Panc1 (cell line): ENCODE data around the gene COP1. TPM values are rescaled to one million over a fixed set of nuclear protein-coding genes. Genes with fewer than 3 reads are reported as not detected.
"Not testable (repeated sequence)": the region's sequence is repeated elsewhere in the genome, so short reads cannot be mapped to it uniquely, and the experiment has no call there.

Experiments used
- ATAC-seq: fragments of 200-7000 bp; cut with Tn5 transposase; 2 replicates; pipeline ENCODE4 v1.9.1; 2020; ENCODE audit warnings: mild to moderate bottlenecking, moderate library complexity
- BruUV-seq: library from RNA; stranded (reverse); fragments of 400-500 nt; replicated peaks from 2 replicates; lab custom pipeline; 2021; lab: Mats Ljungman, UMichigan
- CTCF ChIA-PET: fragments of 300-600 bp; sonication (Branson Sonifier 250); formaldehyde crosslinking; loops from one replicate; lab custom pipeline; 2022; ENCODE audit warnings: antibody characterized with exemption; lab: Charles Lee
- POLR2A ChIA-PET: fragments of 300-600 bp; sonication (Branson Sonifier 250); formaldehyde crosslinking; loops from one replicate; lab custom pipeline; 2022; ENCODE audit warnings: antibody characterized with exemption; lab: Charles Lee
- DNase-seq: peaks from one replicate; pipeline ENCODE4 v3.0.0-alpha.2; 2010; ENCODE audit warnings: low read depth, low spot score
- H3K27ac ChIP-seq: 2 replicates; pipeline ENCODE4 v1.5.1; 2011; ENCODE audit warnings: mild to moderate bottlenecking, low read length, inconsistent platforms
- H3K27me3 ChIP-seq: fragments of 200-500 bp; sonication (Bioruptor generic); 2 replicates; pipeline ENCODE4 v1.6.0; 2014; ENCODE audit warnings: low read length, inconsistent platforms; ENCODE audit not compliant: control insufficient read depth, insufficient read depth
- H3K36me3 ChIP-seq: fragments of 200-500 bp; sonication (Bioruptor generic); 2 replicates; pipeline ENCODE4 v1.5.1; 2014; ENCODE audit warnings: inconsistent platforms, mild to moderate bottlenecking, low read length, moderate library complexity; ENCODE audit not compliant: control insufficient read depth, insufficient read depth
- H3K4me1 ChIP-seq: 2 replicates; pipeline ENCODE4 v1.5.1; 2011; ENCODE audit warnings: inconsistent platforms, mild to moderate bottlenecking, low read length, moderate library complexity; ENCODE audit not compliant: control insufficient read depth, insufficient read depth
- H3K4me3 ChIP-seq, 2 experiments: 2 replicates each; pipeline ENCODE4 v1.5.1; 2011 to 2012; ENCODE audit warnings: low read depth in 2 of 2, low read length in 2 of 2, mild to moderate bottlenecking in 2 of 2, inconsistent platforms in 1 of 2, moderate library complexity in 1 of 2
- H3K9me3 ChIP-seq: fragments of 200-500 bp; sonication (Bioruptor generic); 2 replicates; pipeline ENCODE4 v1.5.1; 2014; ENCODE audit warnings: low read depth, mild to moderate bottlenecking, inconsistent platforms, low read length, moderate library complexity; ENCODE audit not compliant: control insufficient read depth, insufficient read depth
- POLR2AphosphoS5 ChIP-seq: IDR thresholded peaks from 2 replicates; pipeline ENCODE4 v1.6.1; 2012; ENCODE audit warnings: mild to moderate bottlenecking, low read depth, low read length, moderate library complexity
- REST ChIP-seq, 2 experiments: IDR thresholded peaks; 2 replicates each; pipeline ENCODE4 v1.6.1; 2011 to 2012; ENCODE audit warnings: low read depth in 2 of 2, control low read depth in 1 of 2, low read length in 1 of 2, mild to moderate bottlenecking in 1 of 2, moderate library complexity in 1 of 2; ENCODE audit not compliant: insufficient read depth in 1 of 2
- SIN3A ChIP-seq: IDR thresholded peaks from 2 replicates; pipeline ENCODE4 v1.6.1; 2012; ENCODE audit warnings: low read depth, mild to moderate bottlenecking, low read length, moderate library complexity, borderline replicate concordance; ENCODE audit not compliant: insufficient read depth
- TCF7L2 ChIP-seq: IDR thresholded peaks from 2 replicates; pipeline ENCODE4 v1.6.1; 2011; ENCODE audit warnings: mild to moderate bottlenecking, low read depth, low read length, inconsistent platforms
- in situ Hi-C: cut with HindIII; loops from 2 replicates; pipeline ENCODE4 v1.10.0; 2016; ENCODE audit warnings: low sequenced_read_pairs, low pct_unique_long_range_greater_than_20kb
- intact Hi-C: fragments of 100-400 bp; cut with micrococcal nuclease; formaldehyde crosslinking; loops from one replicate; pipeline ENCODE4 v1.10.0; 2022; ENCODE audit not compliant: unreplicated experiment
- total RNA-seq: library from RNA; stranded (reverse); gene quantifications from one replicate; pipeline ENCODE4 v1.2.1, GENCODE V29; 2021; ENCODE audit not compliant: unreplicated experiment
- TF ChIP-seq, protein P1 (sequence below): fragments of 450-650 bp; IDR thresholded peaks from 2 replicates; pipeline ENCODE4 v1.5.1; 2017; ENCODE audit warnings: mild to moderate bottlenecking

COP1 gene
- total RNA-seq, 1 experiment from 2014 or later = 36.5 TPM

DNA sequence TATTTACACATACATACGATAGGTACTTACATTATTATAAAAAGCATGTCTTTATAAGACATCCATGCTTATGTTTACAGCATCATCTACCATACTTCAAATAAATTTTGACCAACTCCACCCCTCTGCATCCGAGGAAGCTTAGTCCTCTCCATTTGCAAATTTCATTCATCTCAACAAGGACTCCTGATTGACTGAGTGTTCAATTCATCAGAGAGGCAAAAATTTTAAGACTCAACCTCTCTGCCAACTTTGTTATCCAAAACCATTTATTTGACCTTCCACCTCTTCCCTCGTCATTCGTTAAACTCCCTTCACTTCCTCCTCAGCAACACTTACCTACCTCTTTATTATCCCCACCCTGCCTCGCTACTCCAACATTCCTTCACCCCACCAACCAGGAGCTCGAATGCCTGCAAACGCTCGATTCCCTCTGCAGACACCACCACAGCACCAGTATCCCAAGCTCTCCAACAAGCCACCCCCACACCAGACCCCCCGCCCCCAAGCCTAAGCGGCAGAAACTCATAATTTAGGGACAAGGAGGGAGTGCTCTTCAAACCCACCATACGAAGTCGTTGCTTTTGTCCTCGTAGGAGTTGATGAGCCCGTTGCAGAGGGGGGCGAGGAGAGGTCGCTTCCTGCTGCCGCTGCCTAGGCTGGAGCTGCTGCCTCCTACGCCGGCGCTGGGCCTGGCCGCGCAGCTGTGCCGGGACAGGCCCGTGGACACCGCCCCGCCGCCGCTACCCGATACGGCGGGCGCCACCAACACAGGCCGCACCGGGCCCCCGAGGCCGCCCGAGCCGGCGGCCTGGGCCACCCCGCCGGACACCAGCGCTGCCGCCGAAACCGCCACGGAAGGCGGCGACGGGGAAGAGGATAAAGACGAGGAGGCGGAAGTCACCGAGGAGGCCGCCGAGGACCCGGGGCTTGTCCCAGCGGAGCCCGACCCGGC lies 803 bp downstream of the COP1 start:
- ATAC-seq = peak; percentile 55
- intact Hi-C loops = no loop called here
- no peak for DNase-seq
- BruUV-seq = no TSS peak
- TF ChIP-seq TCF7L2 (no peak), REST (IDR thresholded peaks at IDR 0.05; ENCODE audit: insufficient read depth in 1 of 2, low read depth in 2 of 2, low read length in 1 of 2) (no peak), SIN3A (no peak), POLR2AphosphoS5 (no peak)
- TF ChIP-seq, protein P1, sequence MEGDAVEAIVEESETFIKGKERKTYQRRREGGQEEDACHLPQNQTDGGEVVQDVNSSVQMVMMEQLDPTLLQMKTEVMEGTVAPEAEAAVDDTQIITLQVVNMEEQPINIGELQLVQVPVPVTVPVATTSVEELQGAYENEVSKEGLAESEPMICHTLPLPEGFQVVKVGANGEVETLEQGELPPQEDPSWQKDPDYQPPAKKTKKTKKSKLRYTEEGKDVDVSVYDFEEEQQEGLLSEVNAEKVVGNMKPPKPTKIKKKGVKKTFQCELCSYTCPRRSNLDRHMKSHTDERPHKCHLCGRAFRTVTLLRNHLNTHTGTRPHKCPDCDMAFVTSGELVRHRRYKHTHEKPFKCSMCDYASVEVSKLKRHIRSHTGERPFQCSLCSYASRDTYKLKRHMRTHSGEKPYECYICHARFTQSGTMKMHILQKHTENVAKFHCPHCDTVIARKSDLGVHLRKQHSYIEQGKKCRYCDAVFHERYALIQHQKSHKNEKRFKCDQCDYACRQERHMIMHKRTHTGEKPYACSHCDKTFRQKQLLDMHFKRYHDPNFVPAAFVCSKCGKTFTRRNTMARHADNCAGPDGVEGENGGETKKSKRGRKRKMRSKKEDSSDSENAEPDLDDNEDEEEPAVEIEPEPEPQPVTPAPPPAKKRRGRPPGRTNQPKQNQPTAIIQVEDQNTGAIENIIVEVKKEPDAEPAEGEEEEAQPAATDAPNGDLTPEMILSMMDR = no peak
- CTCF ChIA-PET = interaction anchor here (0.6 kb wide), 1 partner anchor 691 kb away, joined by 4 read pairs; no protein-coding TSS in a partner anchor
- Histone ChIP-seq H3K9me3 (no peaks in the 10 kb centered on the region), H3K27me3 (no peaks in the 10 kb centered on the region), H3K4me3 (peak overlapping the region; percentile 96 to 100), H3K36me3 (peaks cover 5% of the 10 kb centered on the region; the same call in 1 of the 2 replicates), H3K4me1 (peaks cover 15% of the 10 kb centered on the region), H3K27ac (peak overlapping the region; percentile 96)
- in situ Hi-C loops = no loop called here
- POLR2A ChIA-PET = interaction anchor here (0.7 kb wide), 1 partner anchor 549 kb away, joined by 3 read pairs; no protein-coding TSS in a partner anchor

DNA sequence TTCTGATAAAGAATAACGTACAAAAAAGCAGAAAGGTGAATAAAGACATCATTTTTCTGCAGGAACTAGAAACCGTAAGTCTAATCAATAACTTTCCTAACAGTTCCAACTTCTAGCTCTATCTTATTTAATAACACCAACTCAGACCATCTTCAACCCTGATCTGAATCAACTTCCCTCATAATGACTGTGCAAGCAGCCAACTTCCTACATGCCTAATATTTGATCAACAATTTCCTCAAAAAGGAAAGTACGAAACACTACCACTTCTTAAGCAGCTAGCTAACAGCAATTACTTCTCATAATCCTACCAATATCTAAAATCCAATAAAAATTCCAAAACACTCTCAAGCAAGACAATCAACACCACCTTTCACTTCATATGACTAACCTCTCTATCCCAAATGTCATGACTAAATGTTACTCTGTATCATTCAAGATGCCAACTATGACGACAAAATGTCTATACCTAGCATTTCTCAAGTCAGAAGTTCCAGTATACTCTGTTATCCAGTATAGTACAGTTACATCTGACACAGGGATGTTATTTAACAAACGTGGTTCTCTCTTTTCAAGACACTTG lies 1.7 kb downstream of the COP1 start:
- Histone ChIP-seq H3K4me1 (peaks cover 15% of the 10 kb centered on the region), H3K27ac (peak overlapping the region; percentile 96; the same call in 1 of the 2 replicates), H3K9me3 (no peaks in the 10 kb centered on the region), H3K36me3 (peaks cover 5% of the 10 kb centered on the region; the same call in 1 of the 2 replicates), H3K27me3 (no peaks in the 10 kb centered on the region), H3K4me3 (peak overlapping the region; percentile 96 to 100)
- no peak for DNase-seq
- intact Hi-C loops (no loop called here), in situ Hi-C loops (no loop called here)
- no peak for ATAC-seq
- ChIA-PET POLR2A (no interaction called here), CTCF (no interaction called here)
- BruUV-seq = no TSS peak
- TF ChIP-seq REST (IDR thresholded peaks at IDR 0.05; ENCODE audit: insufficient read depth in 1 of 2, low read depth in 2 of 2, low read length in 1 of 2) (no peak), POLR2AphosphoS5 (no peak), SIN3A (no peak), TCF7L2 (no peak)
- TF ChIP-seq, protein P1 = no peak

DNA sequence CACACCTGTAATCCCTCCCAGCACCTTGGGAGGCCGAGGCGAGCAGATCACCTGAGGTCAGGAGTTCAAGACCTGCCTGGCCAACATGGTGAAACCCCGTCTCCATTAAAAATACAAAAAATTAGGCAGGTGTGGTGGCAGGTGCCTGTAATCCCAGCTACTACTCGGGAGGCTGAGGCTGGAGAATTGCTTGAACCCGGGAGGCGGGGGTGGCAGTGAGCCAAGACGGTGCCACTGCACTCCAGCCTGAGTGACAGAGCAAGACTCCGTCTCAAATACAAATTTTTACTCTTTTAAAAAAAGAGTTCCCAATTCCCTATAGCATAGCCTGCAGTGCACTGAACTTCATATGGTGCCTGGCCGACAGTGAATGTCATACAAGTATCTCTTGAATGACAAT lies 2.4 kb downstream of the COP1 start:
- H3K9me3 ChIP-seq, DNase-seq, H3K27me3 ChIP-seq, in situ Hi-C loops, BruUV-seq, CTCF ChIA-PET, H3K27ac ChIP-seq, H3K36me3 ChIP-seq, ATAC-seq, POLR2A ChIA-PET, intact Hi-C loops: not testable (repeated sequence)
- peak overlapping the region; percentile 96 to 100; a peak in 3 of 4 replicates for H3K4me3 ChIP-seq
- peaks cover 15% of the 10 kb centered on the region for H3K4me1 ChIP-seq
